ENCODE measurements around the gene BTBD17.

BTBD17 gene

DNA sequence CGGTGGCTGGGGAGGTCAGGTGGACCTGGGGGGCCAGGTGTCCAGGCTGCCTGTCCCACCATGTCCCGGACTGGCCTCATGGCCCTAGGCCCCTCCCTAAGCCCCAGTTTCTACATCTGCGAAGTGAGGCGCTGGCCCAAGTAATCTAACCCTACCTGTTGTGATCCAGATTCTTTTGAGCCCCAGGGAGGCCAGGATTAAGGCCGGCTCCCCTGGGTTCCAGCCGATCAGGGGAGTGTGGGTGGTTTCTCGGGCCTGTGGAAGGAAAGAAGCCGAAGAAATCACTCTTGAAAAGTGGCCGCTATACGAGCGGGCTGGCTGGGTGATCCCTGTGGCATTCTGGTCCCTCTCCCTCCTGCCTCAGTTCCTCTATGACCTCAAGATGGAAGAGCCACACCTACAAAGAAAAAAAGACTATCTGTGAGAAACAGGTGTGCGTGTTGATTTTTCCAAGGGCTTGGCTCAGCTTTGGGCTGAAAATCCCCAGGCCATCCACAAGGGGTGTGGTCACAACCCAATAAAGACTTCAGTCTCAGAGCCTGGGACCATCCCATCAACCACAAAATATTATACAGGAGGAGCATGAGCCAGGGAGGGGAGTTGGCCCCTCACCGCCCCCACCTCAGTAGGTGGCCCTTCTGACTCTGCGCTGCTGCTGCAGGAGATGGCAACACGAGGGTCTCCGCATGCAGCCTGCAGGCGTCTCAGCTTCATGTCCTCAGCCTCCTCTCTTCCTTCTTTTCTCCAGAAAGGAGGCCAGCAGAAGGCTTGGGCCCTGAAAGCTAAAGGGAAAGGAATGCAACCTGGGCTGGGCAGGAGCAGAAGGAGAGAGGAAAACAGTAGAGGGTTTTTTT, 25.9 kb upstream of the BTBD17 start:
- no peak for DNase-seq

DNA sequence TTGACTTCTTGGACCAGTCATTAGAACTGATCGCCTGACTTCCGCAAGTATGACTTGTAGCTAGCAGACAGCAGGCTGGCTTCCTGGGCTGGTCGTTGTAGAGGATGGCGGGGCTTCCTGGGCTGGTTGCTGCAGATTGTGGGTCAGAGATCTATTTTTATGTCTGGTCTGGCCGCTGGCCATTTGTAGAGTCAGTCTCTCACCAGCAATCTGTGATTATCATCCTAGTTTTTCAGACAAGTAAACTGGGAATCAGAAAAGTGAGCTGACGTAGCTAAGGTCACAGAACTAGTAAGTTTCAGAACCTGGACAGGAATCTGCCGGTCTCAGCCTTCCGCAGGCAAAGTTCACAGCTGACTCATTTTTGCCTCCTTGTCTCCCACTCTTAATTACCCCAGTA, 24.7 kb upstream of the BTBD17 start:
- no peak for DNase-seq

DNA sequence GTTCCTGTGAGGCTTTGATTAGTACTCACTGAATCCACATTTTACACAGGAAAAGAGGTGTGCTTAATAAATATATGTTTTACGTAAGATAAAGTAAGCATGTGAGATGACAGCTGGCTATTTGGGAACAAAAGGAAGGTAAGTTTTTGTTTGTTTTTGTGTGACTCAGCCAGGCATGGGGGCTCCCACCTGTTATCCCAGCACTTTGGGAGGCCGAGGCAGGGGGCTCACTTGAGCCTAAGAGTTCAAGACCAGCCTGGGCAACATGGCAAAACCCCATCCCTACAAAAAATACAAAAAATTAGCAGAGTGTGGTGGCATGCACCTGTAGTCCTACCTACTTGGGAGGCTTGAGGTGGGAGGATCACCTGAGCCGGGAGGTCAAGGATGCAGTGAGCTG, 23.5 kb upstream of the BTBD17 start:
- DNase-seq = no peak

DNA sequence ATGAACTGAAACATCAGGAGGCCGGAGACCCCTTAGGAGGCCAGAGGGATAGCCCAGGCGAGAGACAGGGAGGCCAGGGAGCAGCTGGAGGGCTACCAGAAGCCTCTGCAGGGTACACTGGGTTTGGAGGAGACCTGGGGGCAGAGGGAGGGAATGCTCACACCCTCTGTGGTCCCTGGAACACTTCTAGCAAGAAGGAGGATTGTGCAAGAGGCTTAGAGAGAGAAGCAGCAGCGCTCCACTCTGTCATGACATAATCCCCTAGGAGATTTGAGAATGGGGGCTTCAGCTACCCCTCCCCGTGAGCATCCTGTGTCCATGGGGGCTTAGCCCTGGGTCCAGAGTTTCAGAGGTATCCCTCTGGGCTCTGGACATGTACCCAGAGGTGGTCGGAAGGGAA, 21.5 kb upstream of the BTBD17 start:
- no peak for DNase-seq

DNA sequence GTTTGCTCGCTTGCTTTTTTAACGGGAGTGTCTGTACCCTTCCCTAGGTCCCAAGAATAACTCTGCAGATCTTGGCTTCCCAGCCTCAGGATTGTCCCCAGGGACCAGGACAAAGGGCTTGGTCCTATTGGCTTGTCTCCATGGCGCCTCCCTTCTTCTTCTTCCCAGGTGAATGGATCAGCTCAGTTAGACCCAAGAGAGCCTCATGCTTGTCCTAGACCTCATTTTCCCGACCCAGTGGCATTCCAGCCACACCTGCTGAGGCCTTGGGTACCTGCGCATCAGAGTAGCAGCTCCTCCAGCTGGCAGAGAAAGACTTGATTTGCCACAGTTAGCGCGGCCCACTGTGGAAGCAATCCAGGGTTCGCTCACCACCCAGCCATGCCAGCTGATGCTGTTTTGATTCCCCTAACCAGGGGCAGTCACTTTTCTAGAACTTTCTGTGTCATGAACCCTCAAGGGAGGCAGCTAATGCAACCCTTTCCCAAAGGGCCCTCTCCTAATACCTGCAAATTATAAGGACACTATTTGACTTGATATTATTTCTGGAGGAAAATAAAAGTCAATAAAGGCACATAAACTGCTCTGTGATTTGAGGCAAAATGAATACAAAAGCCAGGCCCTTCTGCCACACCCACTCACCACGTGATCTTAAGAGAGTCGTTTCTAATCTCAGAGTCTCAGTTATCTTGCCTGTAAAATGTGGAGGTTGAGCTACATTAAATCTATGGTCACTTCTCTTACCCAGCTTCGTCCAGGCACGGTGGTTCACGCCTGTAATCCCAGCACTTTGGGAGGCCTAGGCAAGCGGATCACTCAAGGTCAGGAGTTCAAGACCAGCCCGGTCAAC, 19.5 kb upstream of the BTBD17 start:
- no peak for DNase-seq

DNA sequence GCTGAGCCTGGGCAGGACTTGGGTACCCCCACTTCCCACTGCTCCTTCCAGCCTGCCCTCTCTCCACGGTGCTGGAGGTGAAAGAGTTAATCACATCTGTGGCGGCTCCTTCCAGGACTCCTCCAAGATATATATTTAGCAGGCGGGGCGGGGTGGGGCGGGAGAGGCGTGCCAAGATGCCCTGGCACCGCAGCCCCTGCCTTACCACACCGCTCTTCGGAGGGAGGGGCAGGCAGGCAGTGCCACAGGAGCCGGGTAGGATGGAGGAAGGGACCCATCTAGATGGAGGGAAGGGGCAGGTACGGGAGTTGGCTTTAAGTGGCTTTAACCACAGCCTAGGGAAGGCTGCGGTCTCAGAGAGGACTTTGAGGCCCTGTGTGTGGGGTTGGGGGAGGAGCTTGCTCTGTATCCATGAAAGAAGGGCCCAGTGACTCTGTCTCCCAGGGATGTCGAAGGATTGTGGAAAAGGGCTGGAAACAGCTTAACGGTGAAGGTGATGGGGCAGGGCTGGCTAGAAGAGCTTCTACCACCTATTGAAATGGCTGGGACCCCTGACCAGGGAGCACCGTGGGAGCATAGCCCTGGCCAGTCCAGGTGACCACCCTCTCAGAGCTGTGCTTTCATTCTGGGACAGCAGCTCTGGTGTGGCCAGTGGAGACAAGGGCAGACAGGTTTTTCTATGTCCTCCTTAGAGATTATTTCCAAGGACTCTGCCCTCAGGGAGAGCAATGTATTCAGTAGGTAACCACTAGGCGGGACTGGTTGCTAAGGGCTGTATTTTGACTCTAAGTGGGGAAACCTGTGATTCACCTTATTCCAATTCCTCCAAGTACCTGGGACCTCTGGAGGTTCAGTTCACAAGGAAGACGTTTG, 18.7 kb upstream of the BTBD17 start:
- peak; percentile 43 for DNase-seq

DNA sequence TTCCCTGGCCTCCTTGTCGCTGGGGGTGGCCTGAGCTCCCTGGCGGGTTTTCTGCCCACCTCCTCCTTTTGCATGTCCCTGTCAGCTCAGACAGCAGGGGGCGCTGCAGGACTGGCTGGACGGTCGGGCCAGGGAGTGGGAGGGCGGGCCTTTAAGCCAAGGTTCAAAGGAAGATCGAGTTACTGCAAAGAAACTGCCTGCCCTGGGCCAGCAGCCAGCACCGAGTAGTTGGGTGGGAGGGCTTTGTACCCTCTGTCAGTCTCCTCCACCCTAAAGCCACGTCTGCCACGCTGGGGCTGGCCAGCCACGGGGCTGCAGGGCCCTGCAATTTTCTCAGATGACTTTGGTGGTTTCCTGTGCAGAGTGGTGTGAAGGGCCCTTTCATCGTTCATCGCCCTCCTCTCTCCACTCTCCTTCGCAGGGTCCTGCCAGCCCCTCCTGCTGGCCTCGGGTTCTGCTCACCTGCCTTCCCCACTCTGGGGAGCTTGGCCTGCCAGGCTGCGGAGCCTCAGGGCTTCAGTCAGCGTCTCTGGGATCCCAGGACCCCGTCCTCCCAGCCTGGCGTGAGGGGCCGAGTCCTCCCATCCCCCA, 17.9 kb upstream of the BTBD17 start:
- DNase-seq = peak; percentile 58

DNA sequence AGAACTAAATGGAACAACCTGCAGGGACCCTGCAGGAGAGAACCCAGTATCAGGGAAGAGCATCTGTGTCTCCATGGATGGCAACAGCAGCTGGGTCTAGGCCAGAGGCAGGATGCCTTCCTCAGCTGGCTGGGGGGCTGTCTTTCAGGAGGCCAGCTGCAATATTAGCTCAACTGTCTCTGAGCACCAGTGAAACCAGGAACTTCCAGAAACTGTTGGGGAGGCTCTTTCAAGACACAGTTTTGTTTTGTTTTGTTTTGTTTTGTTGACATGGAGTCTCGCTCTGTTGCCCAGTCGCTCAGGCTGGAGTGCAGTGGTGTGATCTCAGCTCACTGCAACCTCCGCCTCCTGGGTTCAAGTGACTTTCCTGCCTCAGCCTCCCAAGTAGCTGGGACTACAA, 13.2 kb upstream of the BTBD17 start:
- no peak for DNase-seq

DNA sequence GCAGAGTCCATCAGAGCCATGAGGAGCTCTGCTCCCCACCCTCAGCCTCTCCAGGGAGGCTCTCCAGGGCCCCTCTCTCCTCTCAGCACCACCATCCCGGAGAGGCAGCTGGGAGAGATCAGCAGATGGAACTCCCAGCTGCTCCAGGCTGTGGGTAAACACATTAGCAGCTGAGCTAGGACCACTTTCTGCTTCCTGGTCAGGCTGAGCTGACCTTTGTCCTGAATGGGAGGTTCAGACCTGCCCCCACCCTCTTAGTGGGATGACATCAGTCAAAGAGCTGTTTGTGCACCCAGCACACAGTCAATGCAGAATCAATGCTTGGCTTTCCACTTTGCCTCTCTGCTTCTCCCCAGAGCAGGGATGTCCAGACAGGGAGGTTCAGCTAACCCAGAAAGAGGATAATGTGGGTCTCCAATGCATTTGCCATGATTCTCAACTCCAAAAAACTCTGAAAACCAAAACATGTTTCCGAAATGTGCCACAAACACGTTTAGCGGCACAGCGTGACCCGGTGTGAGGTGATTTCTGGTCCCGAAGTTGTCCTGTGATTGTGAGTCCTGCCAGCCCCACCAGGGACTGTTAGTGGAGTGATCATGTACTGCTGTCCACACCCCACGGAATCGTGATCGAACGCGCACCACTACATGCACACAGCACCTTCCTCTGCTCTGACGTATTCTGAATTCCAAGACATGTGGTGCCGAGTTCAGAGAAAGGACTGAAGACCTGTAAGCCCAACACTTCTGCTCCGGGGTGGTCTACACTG, 12.4 kb upstream of the BTBD17 start:
- no peak for DNase-seq

DNA sequence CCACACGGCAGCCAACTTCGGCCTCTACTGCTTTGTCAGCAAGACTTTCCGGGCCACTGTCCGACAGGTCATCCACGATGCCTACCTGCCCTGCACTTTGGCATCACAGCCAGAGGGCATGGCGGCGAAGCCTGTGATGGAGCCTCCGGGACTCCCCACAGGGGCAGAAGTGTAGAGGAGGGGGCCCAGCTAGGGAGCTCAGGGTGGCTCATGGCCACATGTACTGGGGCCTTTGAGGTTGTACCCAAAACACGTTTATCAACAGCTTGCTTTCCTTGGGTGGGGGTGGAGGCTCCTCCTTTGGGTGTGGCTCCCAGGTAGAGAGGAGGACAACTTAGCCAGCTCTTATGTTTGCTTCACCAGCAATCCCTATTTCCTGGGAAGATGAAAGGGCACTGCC, 10.8 kb upstream of the BTBD17 start:
- no peak for DNase-seq

DNA sequence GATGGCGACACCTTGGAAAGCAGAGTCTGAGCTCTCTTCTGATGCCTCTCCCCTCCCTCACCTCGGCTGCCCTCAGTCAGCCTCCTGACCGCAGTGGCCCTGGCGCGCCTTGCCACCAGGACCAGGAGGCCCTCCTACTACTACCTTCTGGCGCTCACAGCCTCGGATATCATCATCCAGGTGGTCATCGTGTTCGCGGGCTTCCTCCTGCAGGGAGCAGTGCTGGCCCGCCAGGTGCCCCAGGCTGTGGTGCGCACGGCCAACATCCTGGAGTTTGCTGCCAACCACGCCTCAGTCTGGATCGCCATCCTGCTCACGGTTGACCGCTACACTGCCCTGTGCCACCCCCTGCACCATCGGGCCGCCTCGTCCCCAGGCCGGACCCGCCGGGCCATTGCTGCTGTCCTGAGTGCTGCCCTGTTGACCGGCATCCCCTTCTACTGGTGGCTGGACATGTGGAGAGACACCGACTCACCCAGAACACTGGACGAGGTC, 10.0 kb upstream of the BTBD17 start:
- no peak for DNase-seq

DNA sequence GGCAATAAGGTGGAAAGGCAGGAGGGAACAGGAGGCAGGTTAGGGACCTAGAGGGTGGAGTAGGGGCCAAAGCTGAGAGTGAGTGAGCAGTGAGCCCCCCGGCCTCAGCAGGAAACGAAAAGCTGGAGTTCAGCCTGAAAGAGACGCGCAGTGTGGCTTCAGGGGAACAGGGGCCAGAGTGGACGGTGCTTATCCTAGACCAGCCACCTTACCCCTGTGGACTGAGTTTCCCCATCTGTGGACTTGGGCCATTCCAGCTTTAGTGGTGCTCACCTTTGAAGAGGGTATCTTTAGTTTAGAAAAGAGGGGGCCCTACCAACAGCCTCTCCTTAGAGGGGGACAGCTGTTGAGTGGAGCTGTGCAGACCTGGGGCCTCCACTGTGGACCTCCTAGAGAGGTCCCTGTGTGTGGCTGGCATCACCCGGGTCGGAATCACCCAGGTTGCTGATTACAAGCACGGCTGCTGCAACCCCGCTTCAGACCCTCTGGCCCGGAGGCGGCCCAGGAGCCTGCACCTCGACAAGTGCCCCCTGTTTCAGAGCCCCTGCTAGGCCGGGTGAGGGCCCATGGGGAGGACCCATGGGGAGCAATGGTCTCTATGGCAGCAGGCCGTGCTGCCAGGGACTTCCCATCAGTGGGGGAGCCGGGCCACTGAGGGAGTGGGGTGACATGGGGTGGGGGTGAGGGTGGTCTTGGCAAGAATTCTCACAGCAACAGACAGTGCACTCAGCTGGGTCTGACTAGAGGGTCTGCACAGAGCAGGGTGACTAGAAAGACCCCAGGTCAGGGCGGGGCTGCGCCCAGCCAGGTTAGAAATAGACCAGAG, 8.2 kb upstream of the BTBD17 start:
- no peak for DNase-seq

DNA sequence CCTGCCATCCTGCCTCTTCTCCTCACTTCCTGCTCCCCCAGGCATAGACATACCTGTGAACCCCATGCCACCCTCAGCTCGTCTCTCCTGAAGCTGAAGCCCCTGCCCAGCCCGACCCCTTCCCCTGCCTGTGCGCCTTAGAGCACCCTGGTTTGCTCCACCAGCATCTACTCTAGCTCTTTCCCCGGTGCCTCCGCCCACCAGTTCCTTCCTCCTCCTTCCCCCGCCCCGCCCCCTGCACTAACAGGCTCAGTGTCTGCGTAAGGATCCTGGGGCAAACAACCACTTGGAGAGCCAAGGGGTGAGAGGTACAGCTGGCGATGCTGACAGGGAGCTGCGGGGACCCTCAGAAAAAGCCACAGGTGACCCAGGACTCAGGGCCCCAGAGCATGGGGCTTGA, 7.6 kb upstream of the BTBD17 start:
- no peak for DNase-seq

DNA sequence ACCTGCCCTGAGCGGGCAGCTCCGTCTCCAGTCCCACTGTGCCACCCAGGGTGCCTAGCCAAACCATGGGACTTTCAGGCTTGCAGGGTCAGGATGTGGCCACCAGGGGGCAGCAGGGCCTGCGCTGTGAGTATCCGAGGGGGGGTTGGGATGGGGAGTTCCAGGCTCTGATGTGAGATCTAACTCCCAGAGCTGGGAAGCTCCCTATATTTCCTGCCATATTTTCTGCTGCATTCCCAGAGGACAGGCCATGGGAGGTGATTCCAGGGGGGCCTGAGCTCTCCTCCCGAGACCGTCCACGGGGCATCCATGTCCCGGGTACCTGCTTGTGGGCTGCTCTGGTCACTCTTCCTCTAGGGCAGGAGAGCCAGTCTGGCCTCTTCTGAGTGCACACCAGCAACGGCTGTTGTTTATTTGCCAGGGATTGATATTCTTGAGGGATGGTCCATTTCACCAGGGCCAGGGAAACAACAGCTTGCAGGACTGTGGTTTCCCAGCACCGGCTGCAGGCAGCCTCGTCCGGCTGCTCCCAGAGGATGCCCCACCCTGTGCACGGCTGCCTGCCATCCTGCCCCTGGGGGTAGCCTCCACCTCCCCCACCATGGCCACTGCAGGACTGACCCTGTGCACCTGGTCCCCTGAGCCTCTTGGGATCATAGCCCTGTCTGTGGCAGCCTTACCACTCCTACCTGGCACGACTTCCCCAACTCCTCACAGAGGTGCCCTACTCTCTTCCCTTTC, 6.8 kb upstream of the BTBD17 start:
- peak; percentile 39 for DNase-seq

DNA sequence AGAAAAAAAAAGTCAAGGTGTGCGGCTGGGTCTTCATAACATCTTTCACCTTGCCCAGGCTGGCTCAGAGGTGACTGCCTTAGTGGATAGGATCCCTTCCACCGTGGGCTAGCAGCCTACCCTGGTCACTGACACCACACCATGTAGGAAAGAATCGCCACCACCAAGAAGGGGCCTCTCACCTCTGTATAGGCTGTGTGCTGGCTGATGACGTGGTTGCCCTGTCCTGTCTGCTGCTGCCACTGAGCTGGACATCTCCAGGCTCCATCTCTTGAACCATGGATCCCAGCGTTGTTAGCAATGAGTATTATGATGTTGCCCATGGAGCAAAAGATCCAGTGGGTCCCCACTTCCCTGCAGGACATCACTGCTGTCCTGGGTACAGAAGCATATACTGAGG, 5.5 kb upstream of the BTBD17 start, which contains the start of gene GPR142:
Gene GPR142 (plus strand): TSS at position 301 of the 400 bp plus-strand sequence. CDS start 2,035 bp downstream, outside the sequence.
- no peak for DNase-seq

DNA sequence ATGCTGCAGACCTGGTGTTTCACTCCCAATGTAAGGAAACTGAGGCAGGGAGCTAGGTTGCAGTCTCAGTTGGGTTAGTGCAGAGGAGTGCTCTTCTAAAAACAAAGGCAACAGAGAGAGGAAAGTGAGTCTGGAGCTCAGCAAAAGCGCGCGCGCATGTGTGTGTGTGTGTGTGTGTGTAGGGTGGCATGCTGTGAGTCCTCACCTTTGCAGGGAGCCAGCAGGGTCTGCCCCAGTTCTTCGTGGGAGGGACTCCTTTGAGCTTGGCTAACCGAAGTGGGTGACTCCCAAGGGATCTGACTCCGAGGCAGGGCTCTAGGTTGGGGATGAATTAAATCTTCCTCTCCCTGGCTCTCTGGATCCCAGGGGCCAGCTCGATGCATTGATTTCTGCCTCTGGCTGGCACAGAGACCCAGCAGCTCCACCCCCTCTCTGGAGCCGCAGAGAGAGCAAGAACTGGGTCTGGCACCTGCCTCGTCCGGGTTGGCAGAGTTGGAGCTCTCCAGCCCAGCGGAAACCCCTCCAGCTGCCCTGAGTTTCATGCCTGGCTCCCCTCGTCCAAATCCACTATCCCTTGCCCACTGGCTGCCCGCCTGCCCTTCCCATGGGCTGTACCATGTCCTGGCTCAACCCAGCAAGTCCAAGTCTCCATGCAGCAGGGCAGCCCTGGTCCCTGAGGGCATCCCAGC, 1.3 kb upstream of the BTBD17 start:
- no peak for DNase-seq

DNA sequence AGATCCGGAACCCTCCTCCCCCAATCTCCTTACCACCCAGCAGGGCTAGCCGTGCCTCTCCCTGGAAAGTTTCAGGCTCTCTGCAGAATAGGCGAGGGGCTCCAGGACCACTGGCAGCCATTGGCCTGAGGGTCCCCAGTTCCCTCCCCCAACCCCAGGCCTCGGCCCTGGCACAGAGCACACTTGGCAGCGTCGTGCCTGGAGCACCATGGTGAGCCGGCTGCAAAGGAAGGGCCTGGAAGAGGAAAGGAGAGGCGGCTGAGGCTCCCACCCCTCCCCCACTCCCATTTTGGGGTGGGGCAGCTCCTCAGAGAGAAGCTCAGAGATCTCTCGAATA, 369 bp upstream of the BTBD17 start:
- DNase-seq = no peak

DNA sequence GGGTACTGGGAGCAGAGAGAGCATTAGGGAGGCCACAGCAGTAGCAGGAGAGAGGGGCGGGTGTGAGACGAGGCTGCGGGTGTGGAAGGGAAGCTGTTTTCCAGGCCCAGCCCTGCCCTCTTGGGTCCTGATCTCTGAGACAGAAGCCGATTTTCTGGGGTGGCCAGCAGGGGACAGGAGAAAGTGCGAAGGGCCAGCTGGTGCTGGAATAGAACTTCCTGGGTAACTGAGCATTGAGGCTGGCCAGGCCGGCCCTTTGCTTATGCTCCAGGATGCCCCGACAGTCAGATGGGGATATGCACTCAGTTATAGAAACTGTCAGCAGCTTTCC, 804 bp downstream of the BTBD17 start:
- no peak for DNase-seq

DNA sequence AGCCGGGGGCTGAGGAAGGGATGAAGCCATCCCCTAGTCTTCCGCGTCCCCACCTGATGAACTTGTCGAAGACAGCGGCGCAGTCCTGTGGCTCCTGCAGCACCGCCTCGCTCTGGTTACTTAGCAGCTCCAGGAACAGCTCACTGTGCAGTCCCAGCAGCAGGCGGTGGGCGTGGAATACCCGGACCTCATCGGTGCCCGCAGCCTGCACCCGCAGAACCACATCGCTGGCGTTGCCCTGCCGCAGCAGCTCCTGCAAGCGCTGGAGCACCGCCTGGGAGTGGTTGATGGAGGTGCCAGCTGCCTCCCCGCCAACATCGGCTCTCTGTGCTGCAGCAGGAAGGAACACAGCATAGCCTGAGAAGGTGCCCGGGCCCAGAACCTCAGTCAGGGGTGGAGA, 1.8 kb downstream of the BTBD17 start:
- DNase-seq = no peak

DNA sequence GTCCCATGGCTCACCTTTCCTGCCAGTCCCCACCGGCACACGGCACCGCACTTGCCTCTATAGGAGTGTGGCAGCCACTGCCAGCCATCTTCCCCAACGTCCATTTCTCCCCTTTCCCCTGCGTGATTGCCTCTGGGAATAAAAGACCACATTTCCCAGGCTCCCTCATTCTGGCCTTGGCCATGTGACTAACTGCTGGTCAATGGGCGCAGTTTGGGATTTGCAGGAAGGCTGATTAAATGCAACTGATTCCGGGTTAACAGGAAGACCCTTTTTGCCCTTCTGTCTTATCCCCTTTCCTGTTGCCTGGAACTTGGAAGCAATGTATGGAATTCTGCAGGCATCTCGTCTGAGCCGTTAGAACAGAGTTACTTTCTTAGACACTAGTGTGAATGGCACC, 3.0 kb downstream of the BTBD17 start:
- no peak for DNase-seq

Data from NCI-H226 (cell line).